Measurements from ENCODE around the gene ARHGAP22.

DNA sequence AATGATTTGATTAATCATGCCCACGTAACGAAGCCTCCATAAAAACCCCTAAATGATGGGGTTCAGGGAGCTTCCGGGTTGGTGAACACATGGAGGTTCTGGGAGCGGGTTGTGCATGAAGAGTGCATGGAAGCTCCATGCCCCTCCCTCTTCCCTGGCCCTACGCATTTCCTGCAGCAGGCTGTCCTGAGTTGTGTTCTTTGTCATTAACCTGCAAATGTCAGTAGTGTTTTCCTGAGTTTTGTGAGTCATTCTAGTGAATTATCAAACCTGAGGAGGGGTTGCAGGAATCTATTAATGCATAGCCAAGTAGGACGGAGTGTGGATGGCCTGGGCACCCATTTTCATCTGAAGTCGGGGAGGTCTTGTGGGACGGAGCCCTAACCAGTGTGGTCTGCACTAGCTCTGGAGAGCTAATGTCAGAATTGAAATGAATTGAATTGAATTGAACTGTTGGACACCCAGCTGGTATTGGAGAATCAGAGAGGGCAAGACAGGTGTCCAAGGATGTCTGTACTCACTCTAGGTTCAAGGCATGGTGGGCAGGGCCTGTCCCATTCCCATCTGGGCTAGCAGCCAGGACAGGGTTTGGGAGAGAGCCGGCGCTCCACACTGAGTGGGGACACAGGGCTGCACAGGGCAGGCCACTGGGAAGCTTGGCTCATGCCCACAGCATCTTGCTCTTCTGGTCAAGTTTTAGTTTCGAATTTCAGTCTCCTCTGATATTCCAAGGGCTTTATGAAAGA, 22.3 kb upstream of the ARHGAP22 start:
- TF ChIP-seq CTCF (IDR thresholded peaks at IDR 0.05 in 2 of 3, conservative IDR thresholded peaks at IDR 0.05 in 1 of 3; ENCODE audit: borderline replicate concordance in 1 of 3, insufficient read depth in 1 of 3, low read depth in 2 of 3, low read length in 2 of 3) (no peak), SIN3A (IDR thresholded peaks at IDR 0.05; ENCODE audit: low read depth) (no peak), POLR2AphosphoS5 (IDR thresholded peaks at IDR 0.05; ENCODE audit: low read depth, low read length) (no peak), SRF (IDR thresholded peaks at IDR 0.05; ENCODE audit: low read depth) (no peak), YY1 (IDR thresholded peaks at IDR 0.05; ENCODE audit: extremely low read depth, insufficient replicate concordance, low read depth, low read length) (no peak), EZH2phosphoT487 (IDR thresholded peaks at IDR 0.05; ENCODE audit: borderline replicate concordance) (no peak), CEBPB (IDR thresholded peaks at IDR 0.05; ENCODE audit: low read depth) (no peak), EZH2 (IDR thresholded peaks at IDR 0.05) (no peak)

All from HCT116 (cell line).